Kidney tubule cell (primary cell): ENCODE data around the gene NELL1.

Source experiments
- DNase-seq: peaks from one replicate; pipeline ENCODE4 v3.0.0-alpha.2; 2018; ENCODE audit warnings: low spot score

The NELL1 gene

GRCh38 chr11:21489416-21490115 lies 820.2 kb downstream of the NELL1 start:
- no peak for DNase-seq

GRCh38 chr11:21492931-21493330 lies 823.5 kb downstream of the NELL1 start:
- DNase-seq: no peak

GRCh38 chr11:21494946-21495345 lies 825.6 kb downstream of the NELL1 start:
- no peak for DNase-seq

GRCh38 chr11:21495879-21496278 lies 826.5 kb downstream of the NELL1 start:
- DNase-seq: no peak

- peak; percentile 4 for DNase-seq
Observed at GRCh38 chr11:21501245-21501644, 831.9 kb downstream of the NELL1 start.

- DNase-seq: no peak
Observed at GRCh38 chr11:21505070-21505469, 835.7 kb downstream of the NELL1 start.

- DNase-seq: peak; percentile 83
Observed at GRCh38 chr11:21511835-21512440, 842.6 kb downstream of the NELL1 start.

- peak; percentile 53 for DNase-seq
Observed at GRCh38 chr11:21514316-21514715, 844.9 kb downstream of the NELL1 start.

- DNase-seq: no peak
Observed at GRCh38 chr11:21520244-21520643, 850.9 kb downstream of the NELL1 start.

GRCh38 chr11:21529187-21529586 lies 859.8 kb downstream of the NELL1 start:
- DNase-seq: no peak

- DNase-seq: no peak
Observed at GRCh38 chr11:21534288-21534687, 864.9 kb downstream of the NELL1 start.

GRCh38 chr11:21537980-21538379 lies 868.6 kb downstream of the NELL1 start:
- DNase-seq: no peak

GRCh38 chr11:21541187-21541751 lies 871.9 kb downstream of the NELL1 start:
- DNase-seq: no peak

GRCh38 chr11:21543901-21544300 lies 874.5 kb downstream of the NELL1 start:
- DNase-seq: no peak

GRCh38 chr11:21545699-21546098 lies 876.3 kb downstream of the NELL1 start:
- no peak for DNase-seq

GRCh38 chr11:21546703-21547102 lies 877.3 kb downstream of the NELL1 start:
- no peak for DNase-seq

GRCh38 chr11:21552911-21553310 lies 883.5 kb downstream of the NELL1 start:
- DNase-seq: peak; percentile 80

GRCh38 chr11:21553795-21554194 lies 884.4 kb downstream of the NELL1 start:
- DNase-seq: no peak

- no peak for DNase-seq
Observed at GRCh38 chr11:21554284-21554683, 884.9 kb downstream of the NELL1 start.

GRCh38 chr11:21556926-21557325 lies 887.5 kb downstream of the NELL1 start:
- peak; percentile 28 for DNase-seq

GRCh38 chr11:21560466-21560975 lies 891.1 kb downstream of the NELL1 start:
- DNase-seq: no peak

- peak; percentile 98 for DNase-seq
Observed at GRCh38 chr11:21561581-21561980, 892.2 kb downstream of the NELL1 start.

GRCh38 chr11:21564095-21564494 lies 894.7 kb downstream of the NELL1 start:
- DNase-seq: no peak
